Renal cortical epithelial cell (primary cell): ENCODE results near the gene PPARG. TPM values are rescaled to one million over a fixed set of nuclear protein-coding genes. Genes with fewer than 3 reads are reported as not detected.

ENCODE experiments used
- DNase-seq: peaks from one replicate; pipeline ENCODE4 v3.0.0-alpha.2; 2011; ENCODE audit warnings: low read depth
- total RNA-seq: library from RNA; depleted of rRNA; stranded (reverse); fragments of >200 nt; gene quantifications from 2 replicates; pipeline ENCODE4 v1.2.3, GENCODE V29; 2014

PPARG gene
- total RNA-seq, 1 donor from 2014 or later: 11.3 TPM

DNA sequence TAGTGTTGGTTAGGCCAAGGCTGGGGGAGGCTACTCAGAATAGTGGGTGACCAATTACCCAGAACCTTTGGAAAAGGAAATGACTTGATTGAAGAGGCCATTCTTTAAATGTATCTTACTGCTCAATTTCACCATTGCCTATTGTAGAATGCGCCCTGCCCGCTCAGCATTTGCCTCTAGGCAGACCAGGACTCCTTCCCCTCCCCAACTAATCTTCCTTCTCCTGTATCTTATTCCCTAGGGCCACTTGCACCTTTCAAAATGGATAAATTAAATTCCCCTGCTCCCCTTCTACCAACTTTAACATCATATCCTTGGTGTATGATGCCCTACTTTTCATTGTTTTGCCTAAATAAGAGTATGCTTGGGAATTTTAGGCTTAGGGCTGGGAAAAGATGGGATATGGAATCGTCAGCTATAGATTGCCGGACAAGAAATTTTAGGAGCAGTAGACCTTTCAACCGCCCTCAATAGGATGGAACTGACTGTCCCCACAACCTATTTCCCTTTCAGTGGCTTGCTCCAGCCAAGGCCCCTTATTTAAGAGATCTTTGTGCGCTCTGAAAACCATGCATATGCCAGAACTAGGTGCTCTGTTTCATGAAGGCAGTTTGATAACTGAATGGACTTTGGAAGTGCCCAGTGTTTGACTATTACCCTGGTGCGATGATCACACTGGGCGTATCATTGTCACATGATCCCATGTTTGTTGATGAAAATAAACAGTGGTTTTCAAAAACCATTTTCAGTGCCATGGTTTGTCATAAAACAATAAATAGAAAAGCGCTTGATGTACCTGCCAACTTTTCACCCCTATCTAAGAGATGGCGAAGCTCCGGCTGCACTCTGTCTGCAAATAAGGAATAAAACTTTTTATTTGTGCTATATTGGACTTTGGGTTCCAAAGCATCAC is 121.1 kb downstream of the PPARG start:
- no peak for DNase-seq

DNA sequence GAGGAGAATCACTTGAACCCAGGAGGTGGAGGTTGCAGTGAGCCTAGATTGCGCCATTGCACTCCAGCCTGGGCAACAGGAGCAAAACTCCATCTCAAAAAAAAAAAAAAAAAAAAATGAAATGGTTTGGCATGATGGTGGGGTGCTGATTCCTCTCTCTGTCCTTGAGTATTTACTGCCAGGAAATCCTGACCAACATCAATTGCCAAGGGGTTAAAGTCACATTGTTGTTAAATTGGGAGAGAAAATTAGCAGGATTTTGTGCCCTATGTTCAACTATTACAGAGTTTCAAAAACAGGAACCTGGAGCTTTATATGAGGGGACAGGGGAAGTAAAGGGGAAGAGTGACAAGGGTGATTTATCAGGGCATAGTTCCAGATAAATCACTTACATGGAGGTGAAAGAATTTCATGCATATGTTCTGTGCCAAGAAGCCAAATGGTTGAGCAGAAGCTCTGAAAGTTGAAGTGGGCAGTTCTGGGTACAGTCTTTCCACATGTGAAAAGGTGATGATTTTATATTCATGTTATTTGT is 124.9 kb downstream of the PPARG start:
- no peak for DNase-seq

DNA sequence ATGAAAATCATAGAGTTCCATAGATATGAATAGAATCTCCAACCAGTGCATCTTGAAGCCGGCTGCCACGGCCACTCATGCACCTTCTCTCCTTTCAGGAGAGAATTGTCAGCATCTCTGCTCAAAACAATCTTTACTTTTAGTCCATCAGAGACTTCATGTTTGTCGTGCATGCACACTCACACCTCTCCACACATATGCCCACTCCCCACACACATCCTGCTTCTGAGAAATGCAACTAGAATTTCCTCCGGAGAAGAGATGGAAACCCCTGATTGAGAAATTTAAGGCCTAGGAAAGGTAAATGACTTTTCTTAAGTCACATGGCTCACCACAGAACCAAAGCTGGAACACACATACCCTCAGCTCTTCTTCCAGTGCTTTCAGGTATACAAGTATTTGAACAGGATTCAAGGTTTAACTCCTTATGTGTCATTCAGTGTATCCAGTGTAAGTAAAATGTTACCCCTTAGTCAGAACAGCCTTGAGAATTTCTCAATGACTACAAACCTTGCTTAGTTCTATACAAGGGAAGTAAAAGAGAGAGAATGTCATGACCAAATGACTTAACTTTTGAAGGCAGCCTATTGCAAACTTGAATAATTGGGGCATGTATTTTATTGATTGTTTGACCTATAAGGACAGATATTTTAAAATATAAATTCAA is 126.3 kb downstream of the PPARG start:
- peak; percentile 15 for DNase-seq

DNA sequence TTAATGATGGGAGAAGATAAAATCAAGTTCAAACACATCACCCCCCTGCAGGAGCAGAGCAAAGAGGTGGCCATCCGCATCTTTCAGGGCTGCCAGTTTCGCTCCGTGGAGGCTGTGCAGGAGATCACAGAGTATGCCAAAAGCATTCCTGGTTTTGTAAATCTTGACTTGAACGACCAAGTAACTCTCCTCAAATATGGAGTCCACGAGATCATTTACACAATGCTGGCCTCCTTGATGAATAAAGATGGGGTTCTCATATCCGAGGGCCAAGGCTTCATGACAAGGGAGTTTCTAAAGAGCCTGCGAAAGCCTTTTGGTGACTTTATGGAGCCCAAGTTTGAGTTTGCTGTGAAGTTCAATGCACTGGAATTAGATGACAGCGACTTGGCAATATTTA is 127.9 kb downstream of the PPARG start:
- no peak for DNase-seq

GRCh38 chr3:12420393-12420792 is 131.5 kb downstream of the PPARG start:
- DNase-seq: no peak

DNA sequence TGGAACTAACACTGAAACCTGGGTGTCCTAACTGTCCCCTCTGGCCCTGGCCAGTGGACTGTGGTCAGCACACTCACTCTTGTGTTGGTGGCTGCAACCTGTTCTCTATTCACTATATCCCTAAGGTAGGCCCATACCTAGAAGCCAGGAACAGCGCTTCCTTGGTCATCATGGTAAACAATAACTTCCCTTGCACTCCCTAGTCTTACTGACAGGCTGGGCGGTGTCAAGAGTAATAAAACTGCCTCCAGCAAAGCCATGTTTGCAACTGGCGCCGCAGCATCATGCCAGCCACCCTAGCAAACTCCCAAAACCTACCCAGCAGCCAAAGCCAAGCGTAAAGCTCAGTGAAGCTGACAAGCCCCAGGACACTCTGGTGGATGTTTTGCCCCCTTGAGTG is 132.3 kb downstream of the PPARG start:
- no peak for DNase-seq

DNA sequence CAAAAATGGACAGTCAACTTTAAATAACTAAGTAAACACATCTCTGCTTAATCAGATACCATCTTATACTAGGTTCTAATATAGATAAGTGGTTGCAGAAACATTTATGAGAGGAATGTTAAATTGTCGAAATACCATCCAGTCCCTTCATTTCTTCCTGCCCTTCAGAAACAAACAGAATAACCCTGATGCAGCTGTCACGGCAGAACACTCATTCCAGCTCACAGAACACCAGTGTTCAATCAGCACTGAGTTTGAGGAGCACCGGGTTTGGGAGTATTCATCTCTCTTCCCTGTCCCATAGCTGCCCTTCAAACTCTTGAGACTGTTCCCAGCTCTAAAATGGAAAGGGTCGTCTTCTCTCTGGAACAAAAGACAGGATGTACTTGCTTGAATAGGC is 134.3 kb downstream of the PPARG start:
- DNase-seq: no peak

- DNase-seq: peak; percentile 31
Measured at GRCh38 chr3:12423918-12424630, 135.2 kb downstream of the PPARG start.

DNA sequence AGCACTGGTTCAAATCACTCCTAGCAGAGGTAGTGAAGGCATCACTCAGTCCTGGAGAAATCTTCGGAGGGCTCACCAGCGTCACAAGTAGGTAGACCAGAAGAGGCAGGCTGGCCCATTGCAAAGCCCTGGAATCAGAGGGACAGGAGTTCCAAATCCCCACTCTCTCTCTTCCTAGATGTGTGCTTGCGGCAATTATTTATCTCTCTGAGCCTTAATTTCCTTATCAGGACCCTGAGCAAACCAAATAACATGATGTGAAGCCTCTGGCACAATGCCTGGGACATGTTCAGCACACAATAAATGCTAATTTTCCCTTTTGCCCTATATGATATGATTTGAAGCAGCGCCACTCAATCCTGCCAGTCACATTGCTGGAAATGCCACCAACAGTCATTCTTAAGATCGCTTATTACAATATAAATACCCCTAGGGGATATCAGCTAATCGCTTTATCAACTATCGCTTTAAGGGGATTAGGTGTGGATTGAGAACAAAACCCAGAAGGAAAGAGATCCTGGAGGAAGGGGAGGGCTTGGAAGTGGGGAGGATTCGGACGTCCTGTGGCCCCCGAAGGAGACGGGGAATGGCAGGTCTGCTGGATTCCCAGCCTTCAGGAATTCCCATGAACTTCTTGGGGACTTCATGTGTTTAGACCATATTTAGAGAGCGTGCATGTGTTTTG is 135.9 kb downstream of the PPARG start:
- no peak for DNase-seq

DNA sequence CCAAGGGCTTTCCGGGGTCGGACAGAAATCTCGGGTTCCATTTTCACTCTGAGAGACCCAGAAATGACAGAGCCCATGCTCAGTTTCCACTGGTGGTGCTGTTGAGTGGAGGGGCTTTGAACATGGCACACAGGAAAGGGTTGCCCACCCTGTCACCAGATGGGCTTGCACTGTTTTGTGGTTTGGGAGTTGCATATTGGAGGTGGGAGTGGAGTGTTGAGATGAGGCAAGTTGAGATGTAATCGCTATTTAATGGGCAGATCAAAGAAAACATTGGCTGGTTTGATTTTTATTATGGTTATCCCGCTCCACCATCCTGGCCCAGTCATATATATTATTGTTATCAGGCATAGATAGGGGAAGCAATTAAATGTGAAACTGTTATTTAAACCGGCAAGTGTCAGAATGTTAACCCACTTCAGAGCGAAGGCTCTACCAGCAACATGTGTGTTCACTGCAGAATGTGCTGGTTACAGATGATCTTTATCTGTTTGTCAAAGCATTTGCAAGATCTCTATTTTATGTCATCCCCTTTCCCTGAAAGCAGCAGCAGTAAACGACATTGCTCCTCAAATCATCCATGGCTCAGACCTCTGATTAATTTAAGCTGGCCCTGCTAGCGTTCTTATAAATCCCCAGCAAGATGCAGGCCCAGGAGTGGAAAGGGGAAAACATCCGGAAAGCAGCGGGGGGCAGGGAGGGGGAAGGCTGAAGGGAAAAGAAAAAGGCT is 137.1 kb downstream of the PPARG start:
- DNase-seq: no peak

GRCh38 chr3:12427551-12427950 is 138.7 kb downstream of the PPARG start:
- no peak for DNase-seq

DNA sequence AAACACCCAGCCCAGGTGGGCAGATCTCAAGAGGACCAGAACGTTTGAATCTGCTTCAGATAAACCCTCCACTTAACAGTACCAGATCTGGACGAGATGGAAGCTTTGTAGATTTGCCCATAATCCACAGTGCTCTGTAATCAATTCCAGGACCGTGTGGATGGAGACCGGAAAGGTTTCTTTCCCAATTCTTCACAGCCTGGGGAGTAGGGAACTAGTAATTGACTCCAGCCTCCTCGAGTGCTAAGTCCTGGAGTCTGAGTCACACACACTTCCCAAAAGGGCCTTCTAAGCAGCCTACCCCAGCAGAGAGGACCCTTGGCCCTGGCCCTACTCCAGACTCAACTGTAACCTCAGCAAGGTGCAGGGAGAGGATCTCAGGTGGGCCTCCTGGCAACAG is 139.3 kb downstream of the PPARG start:
- DNase-seq: no peak

GRCh38 chr3:12430086-12430485 is 141.2 kb downstream of the PPARG start:
- DNase-seq: no peak

DNA sequence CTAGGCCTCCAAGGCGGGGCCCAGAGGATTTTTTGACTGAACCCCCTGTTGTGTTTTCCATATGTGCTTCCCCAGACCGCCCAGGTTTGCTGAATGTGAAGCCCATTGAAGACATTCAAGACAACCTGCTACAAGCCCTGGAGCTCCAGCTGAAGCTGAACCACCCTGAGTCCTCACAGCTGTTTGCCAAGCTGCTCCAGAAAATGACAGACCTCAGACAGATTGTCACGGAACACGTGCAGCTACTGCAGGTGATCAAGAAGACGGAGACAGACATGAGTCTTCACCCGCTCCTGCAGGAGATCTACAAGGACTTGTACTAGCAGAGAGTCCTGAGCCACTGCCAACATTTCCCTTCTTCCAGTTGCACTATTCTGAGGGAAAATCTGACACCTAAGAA is 145.0 kb downstream of the PPARG start:
- no peak for DNase-seq

DNA sequence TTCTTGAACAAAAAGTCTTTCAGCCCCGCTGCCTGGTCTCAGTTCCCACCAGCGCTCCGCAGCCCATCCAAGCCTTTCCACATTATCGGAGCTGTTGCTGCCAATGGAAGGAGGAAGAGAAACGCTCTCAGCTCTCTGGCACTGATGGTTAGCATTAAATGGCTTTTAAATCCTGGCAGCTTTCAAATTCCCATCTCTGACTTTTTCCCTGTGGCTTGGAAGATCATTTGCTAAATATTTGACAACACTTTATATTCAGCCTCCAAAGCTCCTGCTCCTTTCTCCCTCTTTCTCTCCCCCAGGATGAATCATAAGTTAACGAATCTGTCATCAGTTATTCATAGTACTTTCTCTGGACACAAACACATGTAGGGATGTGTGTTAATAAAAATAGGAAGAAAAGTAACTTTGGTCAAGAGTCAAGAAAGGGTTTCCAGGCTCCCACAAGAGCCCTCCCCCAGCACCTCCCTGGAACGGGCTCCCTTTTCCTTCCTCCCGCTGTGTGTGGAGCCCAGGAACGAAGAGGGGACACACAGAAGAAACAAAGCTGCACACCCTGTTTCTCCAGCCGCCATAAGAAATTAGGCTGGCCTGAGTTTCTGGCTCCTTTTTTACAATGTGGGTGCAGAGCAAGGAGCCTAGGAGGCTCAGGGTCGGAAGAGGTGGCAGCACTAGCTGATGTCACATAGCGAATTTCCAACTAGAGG is 147.8 kb downstream of the PPARG start:
- DNase-seq: peak; percentile 22

DNA sequence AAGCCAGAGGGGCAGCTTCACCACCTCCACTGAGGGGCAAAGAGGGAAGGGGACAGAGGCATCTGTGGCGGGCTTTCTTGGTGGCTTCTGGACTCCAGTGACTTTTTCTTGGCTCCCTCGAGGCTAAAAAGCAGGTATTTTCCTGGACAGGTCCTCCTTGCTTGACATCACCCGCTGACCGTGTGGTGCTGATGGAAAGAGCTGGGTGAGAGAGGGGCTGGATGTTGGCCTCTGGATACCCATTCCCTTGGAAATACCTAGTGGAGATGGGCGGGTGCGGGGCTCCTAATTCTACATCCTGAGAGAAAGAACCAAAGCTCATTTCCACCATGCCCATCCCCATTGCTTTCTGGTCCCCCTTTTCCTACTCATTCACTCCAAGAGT is 148.3 kb downstream of the PPARG start:
- DNase-seq: no peak

GRCh38 chr3:12437861-12438260 is 149.0 kb downstream of the PPARG start:
- no peak for DNase-seq

- DNase-seq: no peak
Measured at GRCh38 chr3:12438318-12438717, 149.4 kb downstream of the PPARG start.

- DNase-seq: no peak
Measured at GRCh38 chr3:12439161-12439940, 150.5 kb downstream of the PPARG start.
